ENCODE measurements around the gene ANKRD11. TPM values are rescaled to one million over a fixed set of nuclear protein-coding genes. Genes with fewer than 3 reads are reported as not detected.

Gene ANKRD11
- total RNA-seq, 1 experiment from 2014 or later, result 266 TPM

DNA sequence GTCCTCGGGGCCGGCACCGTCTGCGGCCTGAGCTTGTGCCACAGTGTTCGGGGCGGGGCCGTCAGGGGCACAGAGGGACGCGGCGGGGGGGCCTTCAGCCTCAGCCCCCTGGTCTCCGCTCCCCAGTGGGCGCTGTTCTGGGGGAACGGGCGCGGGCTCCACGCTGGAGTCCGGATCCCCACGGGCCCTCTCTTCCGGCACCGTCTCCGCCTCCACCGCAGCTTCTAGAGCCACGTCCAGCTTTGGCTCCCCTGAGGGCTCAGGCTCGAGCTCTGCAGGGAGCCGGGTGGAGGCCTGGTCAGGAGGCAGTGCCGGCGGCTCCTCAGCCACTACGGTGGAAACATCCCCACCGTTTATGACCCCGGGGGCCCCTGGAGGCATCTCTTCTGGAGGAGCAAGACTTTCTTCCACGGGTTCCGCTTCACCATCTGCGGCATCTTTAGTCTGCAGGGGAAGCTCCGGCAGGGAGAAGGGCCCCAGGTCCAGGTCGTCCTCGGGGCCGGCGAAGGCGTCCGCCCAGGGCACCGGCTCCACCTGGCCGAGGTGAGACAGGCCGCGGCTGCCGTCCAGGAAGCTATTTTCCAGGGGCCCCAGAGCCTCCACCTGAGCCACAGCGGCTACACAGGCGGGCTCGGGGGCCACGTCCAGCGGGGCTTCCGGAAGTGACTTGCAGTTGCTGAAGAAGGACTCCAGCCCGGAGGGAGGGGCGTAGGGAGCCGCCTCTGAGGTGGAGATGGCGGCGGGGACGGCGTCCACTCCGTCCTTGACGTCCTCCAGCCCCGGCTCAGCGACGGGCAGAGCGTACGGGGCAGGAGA is 210.5 kb downstream of the ANKRD11 start:
- peaks cover 44 to 49% of the 10 kb centered on the region in 2 experiments; a peak in 3 of 4 replicates for H3K36me3 ChIP-seq (ENCODE audit: control insufficient read depth in 1 of 2, insufficient read depth in 2 of 2, low read length in 2 of 2)
- H4K20me1 ChIP-seq (ENCODE audit: insufficient read depth), result peaks cover 3% of the 10 kb centered on the region; the same call in 1 of the 2 replicates
- no peak for TF ChIP-seq ZNF274 (IDR thresholded peaks at IDR 0.05; ENCODE audit: low read depth, low read length)
- no peak for TF ChIP-seq SP1 (IDR thresholded peaks at IDR 0.05; ENCODE audit: low read depth)
- no TSS peak for BruUV-seq (replicated peaks)
- H3K4me1 ChIP-seq (ENCODE audit: control insufficient read depth in 1 of 2, insufficient read depth in 2 of 2, low read length in 2 of 2), result no peaks in the 10 kb centered on the region
- no peaks in the 10 kb centered on the region for H3K27me3 ChIP-seq (ENCODE audit: insufficient read depth, low read length)
- H3K4me2 ChIP-seq (ENCODE audit: low read length), result no peak overlapping the region
- H3K27ac ChIP-seq (ENCODE audit: low read depth, low read length), result no peak overlapping the region
- POLR2A ChIA-PET, result no interaction called here
- ATAC-seq, result peak; percentile 5
- no peaks in the 10 kb centered on the region for H3K9me2 ChIP-seq (ENCODE audit: insufficient read depth)
- CTCF ChIA-PET, result no interaction called here
- H3K9me3 ChIP-seq (ENCODE audit: control insufficient read depth in 1 of 2, insufficient read depth in 1 of 2, low read depth in 1 of 2, low read length in 2 of 2), result no peaks in the 10 kb centered on the region
- no peak overlapping the region for H2AFZ ChIP-seq (ENCODE audit: low read depth, low read length, poor library complexity, severe bottlenecking)
- no peak overlapping the region for H3K9ac ChIP-seq (ENCODE audit: low read length)
- intact Hi-C loops (cut with micrococcal nuclease), result no loop called here
- no peak for DNase-seq (ENCODE audit: low read depth, low spot score)
- RAD21 ChIA-PET (ENCODE audit: low non-redundant PET in 1 of 2, low total read pairs in 2 of 2, uncharacterized antibody in 2 of 2, unreplicated experiment in 2 of 2), result no interaction called here
- H3K79me2 ChIP-seq (ENCODE audit: insufficient read depth, low read length), result peaks cover 13% of the 10 kb centered on the region; the same call in 1 of the 2 replicates
- no peak overlapping the region for H3K4me3 ChIP-seq (replicated peaks in 1 of 2; ENCODE audit: low read depth in 1 of 2, low read length in 2 of 2)

DNA sequence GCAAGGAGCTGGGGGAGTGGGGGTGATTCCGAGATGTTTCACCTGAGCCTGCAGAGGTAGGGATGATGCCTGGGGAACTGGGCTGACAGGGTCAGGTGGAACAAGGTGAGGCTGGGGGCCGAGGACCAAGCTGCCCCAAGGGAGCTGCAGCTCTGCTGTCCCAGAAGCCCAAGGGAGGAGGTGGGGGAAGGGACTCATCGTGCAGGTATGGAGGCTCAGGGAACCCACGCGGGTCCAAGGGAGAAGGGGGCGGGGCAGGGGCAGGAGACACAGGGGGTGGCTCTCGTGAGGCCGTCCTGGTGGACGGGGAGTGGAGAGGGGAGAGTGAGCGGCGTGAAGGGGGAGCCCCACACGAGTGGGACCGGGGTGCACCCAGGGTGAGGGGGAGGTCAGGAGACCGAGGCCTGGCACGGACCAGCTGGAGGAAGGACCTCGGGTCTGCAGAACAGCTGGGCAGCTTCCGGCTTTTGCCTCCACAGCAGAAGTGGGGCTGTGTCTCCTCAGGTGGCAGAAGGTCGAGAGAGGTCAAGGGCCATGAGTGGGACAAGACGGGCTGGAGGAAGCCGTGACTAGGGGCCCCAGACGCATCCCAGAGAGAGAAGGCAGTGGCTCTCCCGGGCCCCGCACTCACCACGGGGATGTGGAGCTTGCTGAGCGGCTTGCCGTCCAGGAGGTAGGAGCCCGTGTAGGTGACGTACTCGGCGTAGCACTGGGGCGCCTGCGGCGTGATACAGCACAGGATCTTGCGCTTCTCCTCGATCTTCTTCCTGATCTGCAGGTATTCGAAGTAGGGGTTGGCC is 211.7 kb downstream of the ANKRD11 start:
- CTCF ChIA-PET, result no interaction called here
- H3K79me2 ChIP-seq (ENCODE audit: insufficient read depth, low read length), result peaks cover 17% of the 10 kb centered on the region; the same call in 1 of the 2 replicates
- no peaks in the 10 kb centered on the region for H4K20me1 ChIP-seq (ENCODE audit: insufficient read depth)
- intact Hi-C loops (cut with micrococcal nuclease), result no loop called here
- POLR2A ChIA-PET, result no interaction called here
- DNase-seq (ENCODE audit: low read depth, low spot score), result no peak
- TF ChIP-seq FOSL1 (IDR thresholded peaks at IDR 0.05; ENCODE audit: low read depth), result no peak
- TF ChIP-seq POLR2AphosphoS5 (IDR thresholded peaks at IDR 0.05; ENCODE audit: low read depth, low read length), result peak; percentile 3; the same call in 1 of the 2 replicates
- ATAC-seq, result no peak
- RAD21 ChIA-PET (ENCODE audit: low non-redundant PET in 1 of 2, low total read pairs in 2 of 2, uncharacterized antibody in 2 of 2, unreplicated experiment in 2 of 2), result no interaction called here
- no TSS peak for BruUV-seq (replicated peaks)
- no peaks in the 10 kb centered on the region for H3K9me3 ChIP-seq (ENCODE audit: control insufficient read depth in 1 of 2, insufficient read depth in 1 of 2, low read depth in 1 of 2, low read length in 2 of 2)
- H3K4me3 ChIP-seq (replicated peaks in 1 of 2; ENCODE audit: low read depth in 1 of 2, low read length in 2 of 2), result no peak overlapping the region
- H2AFZ ChIP-seq (ENCODE audit: low read depth, low read length, poor library complexity, severe bottlenecking), result no peak overlapping the region
- no peaks in the 10 kb centered on the region for H3K9me2 ChIP-seq (ENCODE audit: insufficient read depth)
- peaks cover 46 to 48% of the 10 kb centered on the region in 2 experiments; a peak in 3 of 4 replicates for H3K36me3 ChIP-seq (ENCODE audit: control insufficient read depth in 1 of 2, insufficient read depth in 2 of 2, low read length in 2 of 2)
- H3K4me1 ChIP-seq (ENCODE audit: control insufficient read depth in 1 of 2, insufficient read depth in 2 of 2, low read length in 2 of 2), result no peaks in the 10 kb centered on the region
- no peak overlapping the region for H3K9ac ChIP-seq (ENCODE audit: low read length)
- H3K4me2 ChIP-seq (ENCODE audit: low read length), result no peak overlapping the region
- no peaks in the 10 kb centered on the region for H3K27me3 ChIP-seq (ENCODE audit: insufficient read depth, low read length)
- no peak overlapping the region for H3K27ac ChIP-seq (ENCODE audit: low read depth, low read length)

All from HCT116 (cell line).